Measurements from ENCODE around the gene TLN1. TPM values are rescaled to one million over a fixed set of nuclear protein-coding genes. Genes with fewer than 3 reads are reported as not detected.

TLN1 gene
- total and polyA plus RNA-seq, 2 of the 4 experiments (the other 2 are of a cell fraction): 228 to 346 TPM

- ChIA-PET POLR2A (ENCODE audit: unreplicated experiment) (no interaction called here), CTCF (interaction anchor here (0.6 kb wide), 1 partner anchor 31 kb away, joined by 3 read pairs; no protein-coding TSS in a partner anchor)
- H3K4me3 ChIP-seq (ENCODE audit: insufficient read depth, low read depth, low read length): no peak overlapping the region
- H4K8ac ChIP-seq (ENCODE audit: low read depth in 2 of 2, low read length in 2 of 2): no peak overlapping the region
- TF ChIP-seq CTCF (conservative IDR thresholded peaks at IDR 0.05; ENCODE audit: low read depth, low read length) (no peak), RFX5 (IDR thresholded peaks at IDR 0.05; ENCODE audit: low read depth, low read length) (no peak), USF2 (IDR thresholded peaks at IDR 0.05; ENCODE audit: low read depth, low read length) (no peak), MXI1 (IDR thresholded peaks at IDR 0.05; ENCODE audit: borderline replicate concordance, low read depth, low read length) (no peak), NFE2L2 (IDR thresholded peaks at IDR 0.05; ENCODE audit: low read depth, low read length) (no peak), POLR2A (IDR thresholded peaks at IDR 0.05; ENCODE audit: low read depth, low read length) (no peak), CEBPB (IDR thresholded peaks at IDR 0.05; ENCODE audit: low read depth, low read length) (no peak), ELK1 (IDR thresholded peaks at IDR 0.05; ENCODE audit: borderline replicate concordance, low read depth, low read length) (no peak), RAD21 (IDR thresholded peaks at IDR 0.05; ENCODE audit: low read length) (no peak), MAFK (IDR thresholded peaks at IDR 0.05; ENCODE audit: low read depth, low read length) (no peak), MAZ (IDR thresholded peaks at IDR 0.05; ENCODE audit: borderline replicate concordance, low read depth, low read length) (no peak)
- no peak overlapping the region for H2AK9ac ChIP-seq (replicated peaks; ENCODE audit: low read depth, low read length, poor library complexity)
- DNase-seq: no peak
- peaks cover 48% of the 10 kb centered on the region for H3K36me3 ChIP-seq (ENCODE audit: control insufficient read depth, insufficient read depth, low read length)
- no TSS peak for BruUV-seq (replicated peaks)
- H2AFZ ChIP-seq (replicated peaks; ENCODE audit: low read length, poor library complexity): no peak overlapping the region
- H3K4ac ChIP-seq (ENCODE audit: low read depth, low read length): no peak overlapping the region
- H3K9me3 ChIP-seq (ENCODE audit: control insufficient read depth, insufficient read depth, low read length): no peaks in the 10 kb centered on the region
- H3K79me1 ChIP-seq (ENCODE audit: low read depth in 1 of 2, low read length in 2 of 2): peaks cover 41 to 87% of the 10 kb centered on the region in 2 experiments
- H2BK120ac ChIP-seq (ENCODE audit: low read depth, low read length): no peak overlapping the region
- H3K4me2 ChIP-seq (ENCODE audit: low read depth, low read length): no peak overlapping the region
- no peak overlapping the region for H3K23ac ChIP-seq (ENCODE audit: low read depth, low read length)
- no peak overlapping the region for H3K27ac ChIP-seq (ENCODE audit: insufficient read depth, low read length)
- dilution Hi-C loops (cut with HindIII; ENCODE audit: low sequenced_read_pairs, unreplicated experiment): no loop called here
- H3K4me1 ChIP-seq (ENCODE audit: control insufficient read depth, insufficient read depth, low read length): peaks cover 24% of the 10 kb centered on the region
- intact Hi-C loops (cut with micrococcal nuclease): no loop called here
- H3K9me1 ChIP-seq (ENCODE audit: insufficient read depth, low read length): peaks cover 7% of the 10 kb centered on the region; the same call in 1 of the 2 replicates
- H4K91ac ChIP-seq (ENCODE audit: insufficient read depth, low read depth, low read length): no peak overlapping the region
- ATAC-seq (ENCODE audit: low read depth): no peak
- H3K18ac ChIP-seq (ENCODE audit: low read depth, low read length): no peak overlapping the region
- no peak overlapping the region for H2BK5ac ChIP-seq (ENCODE audit: low read depth, low read length, poor library complexity, severe bottlenecking)
- no peak overlapping the region for H4K5ac ChIP-seq (ENCODE audit: low read depth, low read length)
- no peak overlapping the region for H2BK20ac ChIP-seq (ENCODE audit: low read depth, low read length)
- peaks cover 39% of the 10 kb centered on the region for H4K20me1 ChIP-seq (ENCODE audit: insufficient read depth, low read length)
- H3K14ac ChIP-seq (replicated peaks; ENCODE audit: low read depth, low read length): no peak overlapping the region
- no peak overlapping the region for H2AK5ac ChIP-seq (ENCODE audit: low read depth, low read length)
- no peak overlapping the region for H3K9ac ChIP-seq (ENCODE audit: low read depth, low read length)
- no peaks in the 10 kb centered on the region for H3K27me3 ChIP-seq (ENCODE audit: control insufficient read depth, insufficient read depth, low read length)
- no CpG with 5 or more reads among the region's 11 CpGs for WGBS, 2 experiments (ENCODE audit: extremely low coverage in 2 of 2, insufficient read length in 1 of 2)
- H2BK15ac ChIP-seq (ENCODE audit: low read depth, low read length): no peak overlapping the region
- in situ Hi-C loops (cut with MboI; ENCODE audit: low sequenced_read_pairs): no loop called here
- H3K56ac ChIP-seq (ENCODE audit: extremely low read depth, insufficient read depth, low read length): no peak overlapping the region
Observed at GRCh38 chr9:35725362-35725761, 6.6 kb downstream of the TLN1 start.
